ENCODE results near the gene NRXN3. TPM values are rescaled to one million over a fixed set of nuclear protein-coding genes. Genes with fewer than 3 reads are reported as not detected.

Gene NRXN3
- total RNA-seq, 1 donor from 2014 or later = 19.8 TPM

GRCh38 chr14:78904094-78904493, 733.9 kb downstream of the NRXN3 start:
- no peaks in the 10 kb centered on the region for H3K36me3 Mint-ChIP-seq
- H3K4me3 Mint-ChIP-seq = no peak overlapping the region
- TF ChIP-seq, protein P1, sequence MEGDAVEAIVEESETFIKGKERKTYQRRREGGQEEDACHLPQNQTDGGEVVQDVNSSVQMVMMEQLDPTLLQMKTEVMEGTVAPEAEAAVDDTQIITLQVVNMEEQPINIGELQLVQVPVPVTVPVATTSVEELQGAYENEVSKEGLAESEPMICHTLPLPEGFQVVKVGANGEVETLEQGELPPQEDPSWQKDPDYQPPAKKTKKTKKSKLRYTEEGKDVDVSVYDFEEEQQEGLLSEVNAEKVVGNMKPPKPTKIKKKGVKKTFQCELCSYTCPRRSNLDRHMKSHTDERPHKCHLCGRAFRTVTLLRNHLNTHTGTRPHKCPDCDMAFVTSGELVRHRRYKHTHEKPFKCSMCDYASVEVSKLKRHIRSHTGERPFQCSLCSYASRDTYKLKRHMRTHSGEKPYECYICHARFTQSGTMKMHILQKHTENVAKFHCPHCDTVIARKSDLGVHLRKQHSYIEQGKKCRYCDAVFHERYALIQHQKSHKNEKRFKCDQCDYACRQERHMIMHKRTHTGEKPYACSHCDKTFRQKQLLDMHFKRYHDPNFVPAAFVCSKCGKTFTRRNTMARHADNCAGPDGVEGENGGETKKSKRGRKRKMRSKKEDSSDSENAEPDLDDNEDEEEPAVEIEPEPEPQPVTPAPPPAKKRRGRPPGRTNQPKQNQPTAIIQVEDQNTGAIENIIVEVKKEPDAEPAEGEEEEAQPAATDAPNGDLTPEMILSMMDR (conservative IDR thresholded peaks at IDR 0.05) = no peak
- H3K27me3 Mint-ChIP-seq = peaks cover 13% of the 10 kb centered on the region
- no peaks in the 10 kb centered on the region for H3K4me1 Mint-ChIP-seq (ENCODE audit: unreplicated experiment)
- no peak for DNase-seq (ENCODE audit: extremely low spot score, unreplicated experiment)
- no peak overlapping the region for H3K27ac Mint-ChIP-seq
- H3K9me3 Mint-ChIP-seq = no peaks in the 10 kb centered on the region

DNA sequence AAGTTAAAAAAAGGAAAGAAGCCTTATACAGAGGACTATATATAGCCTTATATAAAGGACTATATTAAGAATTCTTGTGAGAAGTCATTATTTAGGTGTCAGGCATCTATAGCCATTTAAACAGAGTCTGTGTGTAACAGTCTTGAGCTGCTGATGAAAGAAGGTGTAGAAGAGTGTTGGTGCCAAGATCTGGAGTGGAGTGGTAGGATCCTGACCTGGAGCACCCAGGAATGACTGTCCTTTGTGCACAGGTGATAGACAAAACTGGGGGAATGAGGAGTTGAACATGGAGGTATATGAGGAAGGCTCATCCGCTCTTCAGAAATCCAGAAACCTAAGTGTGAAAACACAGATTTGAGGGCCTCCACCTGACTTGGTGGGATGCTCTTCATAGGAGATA, 747.3 kb downstream of the NRXN3 start:
- Mint-ChIP-seq H3K36me3 (peaks cover 3% of the 10 kb centered on the region), H3K27me3 (peaks cover 3% of the 10 kb centered on the region), H3K9me3 (peaks cover 5% of the 10 kb centered on the region), H3K4me3 (no peak overlapping the region), H3K27ac (no peak overlapping the region), H3K4me1 (ENCODE audit: unreplicated experiment) (no peaks in the 10 kb centered on the region)
- TF ChIP-seq, protein P1 (conservative IDR thresholded peaks at IDR 0.05) = no peak
- DNase-seq (ENCODE audit: extremely low spot score, unreplicated experiment) = no peak

DNA sequence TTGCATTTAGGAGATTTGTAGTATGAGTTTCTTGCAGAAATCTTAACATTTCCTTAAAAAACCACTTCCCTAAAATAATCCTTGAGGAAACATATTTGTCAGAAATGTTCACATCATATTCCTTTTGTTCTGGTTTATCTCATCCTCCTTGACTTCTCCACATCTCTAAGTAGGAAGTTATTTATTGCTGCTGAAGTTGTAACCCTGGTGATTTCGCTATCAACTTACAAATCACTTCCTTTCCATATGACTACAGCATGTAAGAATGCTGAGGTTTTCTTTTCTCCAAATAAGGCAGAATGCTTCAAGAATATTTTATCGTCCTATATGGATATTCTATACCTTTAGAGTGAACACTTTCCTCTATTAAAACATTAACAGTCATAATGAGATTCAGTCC, 751.7 kb downstream of the NRXN3 start:
- DNase-seq (ENCODE audit: extremely low spot score, unreplicated experiment) = no peak
- TF ChIP-seq, protein P1 (conservative IDR thresholded peaks at IDR 0.05) = no peak
- no peak overlapping the region for H3K4me3 Mint-ChIP-seq

GRCh38 chr14:78927261-78927660, 757.1 kb downstream of the NRXN3 start:
- Mint-ChIP-seq H3K9me3 (no peaks in the 10 kb centered on the region), H3K4me1 (ENCODE audit: unreplicated experiment) (peaks cover 10% of the 10 kb centered on the region), H3K4me3 (no peak overlapping the region), H3K36me3 (no peaks in the 10 kb centered on the region), H3K27ac (no peak overlapping the region), H3K27me3 (peaks cover 15% of the 10 kb centered on the region)
- no peak for DNase-seq (ENCODE audit: extremely low spot score, unreplicated experiment)
- TF ChIP-seq, protein P1 (conservative IDR thresholded peaks at IDR 0.05) = no peak

More for the DNA sequence above, 751.7 kb downstream of the NRXN3 start:
- peaks cover 3% of the 10 kb centered on the region for H3K27me3 Mint-ChIP-seq
- H3K36me3 Mint-ChIP-seq = peaks cover 3% of the 10 kb centered on the region
- peak overlapping the region; percentile 78 for H3K27ac Mint-ChIP-seq
- peaks cover 8% of the 10 kb centered on the region for H3K4me1 Mint-ChIP-seq (ENCODE audit: unreplicated experiment)
- H3K9me3 Mint-ChIP-seq = peaks cover 5% of the 10 kb centered on the region

GRCh38 chr14:78933166-78933565, 763.0 kb downstream of the NRXN3 start:
- H3K36me3 Mint-ChIP-seq = no peaks in the 10 kb centered on the region
- no peak for DNase-seq (ENCODE audit: extremely low spot score, unreplicated experiment)
- no peak overlapping the region for H3K27ac Mint-ChIP-seq
- H3K4me3 Mint-ChIP-seq = no peak overlapping the region
- no peaks in the 10 kb centered on the region for H3K9me3 Mint-ChIP-seq
- H3K27me3 Mint-ChIP-seq = peaks cover 12% of the 10 kb centered on the region
- peaks cover 10% of the 10 kb centered on the region for H3K4me1 Mint-ChIP-seq (ENCODE audit: unreplicated experiment)
- TF ChIP-seq, protein P1 (conservative IDR thresholded peaks at IDR 0.05) = no peak
